Prostate gland (tissue), 2 donors: Measurements from ENCODE around the gene WDR88. TPM values are rescaled to one million over a fixed set of nuclear protein-coding genes. Genes with fewer than 3 reads are reported as not detected.

Source experiments
- DNase-seq: peaks from one replicate; pipeline ENCODE4 v3.0.0-alpha.2; 2019; ENCODE audit warnings: low spot score
- H3K27ac ChIP-seq, 2 donors: fragments of 200-600 bp; sonication (generic); 2 replicates each; pipeline ENCODE4 v1.5.1; 2017 to 2019
- H3K27me3 ChIP-seq: fragments of 200-600 bp; sonication (generic); replicated peaks from 2 replicates; pipeline ENCODE4 v1.5.1; 2019; ENCODE audit not compliant: insufficient read depth
- H3K36me3 ChIP-seq, 2 donors: fragments of 200-600 bp; sonication (generic); 1 replicate in 1 of 2; 2 replicates in 1 of 2; pipeline versions ENCODE4 v1.5.1 to v1.8.1; 2017 to 2019
- H3K4me1 ChIP-seq: fragments of 200-600 bp; sonication (generic); replicated peaks from 2 replicates; pipeline ENCODE4 v1.5.1; 2019
- H3K4me3 ChIP-seq, 2 donors: fragments of 200-600 bp; sonication (generic); 2 replicates each; pipeline ENCODE4 v1.5.1; 2017 to 2019
- H3K9me3 ChIP-seq: fragments of 200-600 bp; sonication (generic); 2 replicates; pipeline ENCODE4 v1.5.1; 2017
- CTCF ChIP-seq, 4 experiments: fragments of 200-600 bp in 2 of 4; fragments of 450-650 bp in 2 of 4; sonication (generic) in 2 of 4; IDR thresholded peaks; 1 replicate in 3 of 4; 2 replicates in 1 of 4; pipeline ENCODE4 v1.5.1; 2016 to 2019; ENCODE audit warnings: antibody characterized with exemption in 4 of 4, mild to moderate bottlenecking in 2 of 4, moderate library complexity in 2 of 4
- POLR2A ChIP-seq: fragments of 450-650 bp; IDR thresholded peaks from one replicate; pipeline ENCODE4 v1.6.1; 2016; ENCODE audit warnings: antibody characterized with exemption, mild to moderate bottlenecking
- POLR2AphosphoS5 ChIP-seq: sonication (generic); formaldehyde crosslinking; IDR thresholded peaks from one replicate; pipeline ENCODE4 v1.6.1; 2017; ENCODE audit warnings: antibody characterized with exemption
- WGBS: methylation state at CpG from one replicate; pipeline ENCODE4 v1.1.5; 2018; 5-methylcytosine and 5-hydroxymethylcytosine counted together
- intact Hi-C: fragments of 100-400 bp; cut with DNase I; formaldehyde crosslinking; loops from one replicate; pipeline ENCODE4 v1.14.2; 2022
- total RNA-seq, 2 donors: library from RNA; depleted of rRNA; stranded (reverse); fragments of >200 nt; gene quantifications; one replicate each; pipeline ENCODE4 v1.1.0, GENCODE V29; 2016

WDR88 gene
- total RNA-seq, 2 donors from 2014 or later: 3.9 TPM; not detected in 1

GRCh38 chr19:33171916-33172359, 40.0 kb downstream of the WDR88 start:
- no peaks in the 10 kb centered on the region for H3K27me3 ChIP-seq
- 78% methylated on average over 6 of the region's 6 CpGs for WGBS
- H3K4me3 ChIP-seq: no peak overlapping the region
- DNase-seq: no peak
- no peaks in the 10 kb centered on the region for H3K36me3 ChIP-seq
- no peak for TF ChIP-seq CTCF (IDR thresholded peaks at IDR 0.05)
- no peak for TF ChIP-seq POLR2A
- TF ChIP-seq POLR2AphosphoS5: no peak
- intact Hi-C loops: no loop called here
- no peaks in the 10 kb centered on the region for H3K9me3 ChIP-seq
- no peaks in the 10 kb centered on the region for H3K4me1 ChIP-seq
- H3K27ac ChIP-seq: no peak overlapping the region

GRCh38 chr19:33174186-33174585, 42.3 kb downstream of the WDR88 start:
- TF ChIP-seq POLR2A (no peak), POLR2AphosphoS5 (no peak), CTCF (IDR thresholded peaks at IDR 0.05) (no peak)
- Histone ChIP-seq H3K4me3 (no peak overlapping the region), H3K9me3 (no peaks in the 10 kb centered on the region), H3K36me3 (no peaks in the 10 kb centered on the region), H3K4me1 (no peaks in the 10 kb centered on the region), H3K27me3 (no peaks in the 10 kb centered on the region), H3K27ac (no peak overlapping the region)
- intact Hi-C loops: no loop called here
- no peak for DNase-seq
- WGBS: 89% methylated on average over 5 of the region's 5 CpGs

GRCh38 chr19:33175156-33175782, 43.4 kb downstream of the WDR88 start:
- no peak overlapping the region for H3K4me3 ChIP-seq
- no peaks in the 10 kb centered on the region for H3K9me3 ChIP-seq
- intact Hi-C loops: no loop called here
- no peaks in the 10 kb centered on the region for H3K4me1 ChIP-seq
- no peaks in the 10 kb centered on the region for H3K36me3 ChIP-seq
- TF ChIP-seq POLR2AphosphoS5: no peak
- no peak for TF ChIP-seq CTCF (IDR thresholded peaks at IDR 0.05)
- no peak for TF ChIP-seq POLR2A
- WGBS: 93% methylated on average over 10 of the region's 10 CpGs
- H3K27me3 ChIP-seq: no peaks in the 10 kb centered on the region
- no peak for DNase-seq
- H3K27ac ChIP-seq: no peak overlapping the region

- H3K36me3 ChIP-seq: no peaks in the 10 kb centered on the region
- intact Hi-C loops: no loop called here
- no peaks in the 10 kb centered on the region for H3K9me3 ChIP-seq
- DNase-seq: no peak
- TF ChIP-seq POLR2AphosphoS5 (no peak), POLR2A (no peak), CTCF (IDR thresholded peaks at IDR 0.05) (no peak)
- 9% methylated on average over 25 of the region's 25 CpGs for WGBS
- H3K4me1 ChIP-seq: no peaks in the 10 kb centered on the region
- peak overlapping the region; percentile 85 to 88 for H3K27ac ChIP-seq
- H3K4me3 ChIP-seq: peak overlapping the region; percentile 57 to 71
- no peaks in the 10 kb centered on the region for H3K27me3 ChIP-seq
Measured at GRCh38 chr19:33175886-33176669, 44.2 kb downstream of the WDR88 start.
